ENCODE measurements around the gene SUPT3H.

SUPT3H gene

GRCh38 chr6:44966449-44967092 lies 411.2 kb downstream of the SUPT3H start:
- no peak for DNase-seq (ENCODE audit: low read depth in 2 of 3, low spot score in 1 of 3)

- no peak for DNase-seq (ENCODE audit: low read depth in 2 of 3, low spot score in 1 of 3)
Measured at GRCh38 chr6:44965708-44966107, 412.0 kb downstream of the SUPT3H start.

DNA sequence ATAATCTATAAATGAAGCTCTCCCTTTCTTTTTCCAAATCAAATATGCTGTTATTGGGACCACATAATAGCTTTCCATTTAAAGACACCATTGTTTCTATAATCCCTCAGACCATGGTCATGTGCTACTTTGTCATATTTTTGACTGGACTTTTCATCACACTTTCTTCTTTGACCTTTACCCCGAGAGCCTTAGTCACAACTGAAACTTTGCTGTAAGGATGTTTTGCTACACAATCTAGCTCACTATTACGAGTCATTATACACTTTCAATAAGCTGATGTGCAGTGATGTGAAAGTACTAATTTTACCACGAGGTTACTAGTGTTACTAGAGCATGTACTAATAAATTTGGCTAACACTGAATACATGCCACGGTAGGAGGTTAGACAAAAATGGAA lies 416.8 kb downstream of the SUPT3H start:
- no peak for DNase-seq (ENCODE audit: low read depth in 2 of 3, low spot score in 1 of 3)

GRCh38 chr6:44959651-44960050 lies 418.1 kb downstream of the SUPT3H start:
- DNase-seq (ENCODE audit: low read depth in 2 of 3, low spot score in 1 of 3), result no peak

GRCh38 chr6:44957156-44957555 lies 420.6 kb downstream of the SUPT3H start:
- no peak for DNase-seq (ENCODE audit: low read depth in 2 of 3, low spot score in 1 of 3)

DNA sequence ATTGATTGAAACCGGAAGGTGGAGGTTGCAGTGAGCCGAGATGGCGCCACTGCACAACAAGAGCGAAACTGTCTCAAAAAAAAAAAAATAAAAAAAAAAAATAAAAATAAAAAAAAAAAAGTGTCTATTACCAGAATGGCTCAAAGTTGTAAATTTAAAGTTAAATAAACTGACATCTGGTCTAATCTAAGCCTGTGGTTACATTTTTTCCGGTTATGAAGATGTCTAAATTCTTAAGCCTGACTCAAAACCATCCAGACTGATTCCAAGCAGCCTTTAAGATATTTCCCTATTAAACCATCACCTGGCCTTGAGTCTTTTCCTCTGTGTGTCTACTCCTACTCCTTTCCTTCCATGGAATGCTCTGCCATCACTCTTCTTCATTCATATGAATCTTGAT lies 421.3 kb downstream of the SUPT3H start:
- no peak for DNase-seq (ENCODE audit: low read depth in 2 of 3, low spot score in 1 of 3)

- no peak for DNase-seq (ENCODE audit: low read depth in 2 of 3, low spot score in 1 of 3)
Measured at GRCh38 chr6:44955145-44955544, 422.6 kb downstream of the SUPT3H start.

DNA sequence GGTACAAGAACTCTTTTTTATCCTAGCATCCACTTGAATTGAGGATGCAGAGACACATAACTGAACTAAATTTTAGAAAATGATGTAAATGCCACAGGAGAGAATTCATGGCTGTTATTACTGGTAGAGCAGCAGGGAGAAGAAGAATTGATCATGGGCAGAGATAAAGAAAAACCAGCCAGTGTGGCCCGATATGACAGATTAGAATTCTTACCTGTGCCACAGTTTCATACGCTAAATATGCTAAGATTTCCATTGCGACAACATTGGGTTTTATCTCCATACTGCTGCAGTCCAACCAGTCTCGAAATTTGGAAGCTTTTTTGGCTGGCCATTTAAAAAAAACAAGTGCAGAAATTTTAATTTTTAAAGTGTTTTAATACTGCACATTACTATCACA lies 423.5 kb downstream of the SUPT3H start:
- no peak for DNase-seq (ENCODE audit: low read depth in 2 of 3, low spot score in 1 of 3)

DNA sequence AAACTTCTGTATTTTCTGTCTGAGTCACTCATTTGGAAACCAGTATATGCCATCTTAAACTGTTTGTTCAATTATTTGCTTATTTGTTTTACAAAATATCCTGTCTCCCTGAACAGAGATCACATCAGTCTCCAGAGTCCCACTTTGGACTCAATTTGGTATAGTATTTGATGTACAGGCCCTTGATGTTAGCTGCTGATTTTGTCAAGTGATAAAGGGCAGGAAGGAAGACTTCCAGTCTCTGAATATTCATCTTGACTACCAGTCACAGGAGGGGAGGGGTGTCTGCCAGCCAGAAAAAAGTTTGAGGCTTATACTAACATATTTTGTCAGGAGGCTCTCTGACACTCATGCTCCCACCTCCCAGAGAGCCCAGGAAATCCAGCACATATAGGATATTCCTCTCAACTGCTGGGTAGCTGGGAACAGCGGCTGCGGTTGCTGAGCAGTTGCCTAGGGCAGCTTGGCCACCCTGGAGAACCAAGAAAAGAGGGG lies 426.4 kb downstream of the SUPT3H start:
- DNase-seq (ENCODE audit: low read depth in 2 of 3, low spot score in 1 of 3), result no peak

DNA sequence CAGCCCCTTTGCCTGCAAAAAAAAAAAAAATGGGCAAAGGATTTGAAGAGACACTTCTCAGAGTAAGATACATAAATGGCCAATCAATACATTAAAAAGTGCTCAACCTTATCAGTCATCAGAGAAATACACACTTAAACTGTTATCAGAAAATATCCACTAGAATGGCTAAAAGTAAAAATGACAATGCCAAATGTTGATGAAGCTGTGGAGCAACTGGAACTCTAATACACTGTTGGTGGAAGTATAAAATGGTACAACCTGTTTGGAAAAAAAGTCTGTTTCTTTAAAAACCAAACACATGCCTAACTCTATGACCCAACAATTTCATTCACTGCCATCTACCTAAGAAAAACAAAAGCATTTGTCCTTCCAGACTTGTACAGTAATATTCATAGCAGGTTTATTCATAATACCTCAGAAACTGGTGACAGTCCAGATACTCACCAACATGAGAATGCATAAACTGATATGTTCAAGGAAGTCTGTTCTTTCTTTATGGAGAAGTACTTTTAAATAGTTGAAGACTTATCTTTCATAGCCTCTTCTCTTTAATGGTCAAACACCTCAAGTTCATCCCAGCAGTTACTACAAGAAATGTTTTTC lies 428.0 kb downstream of the SUPT3H start:
- no peak for DNase-seq (ENCODE audit: low read depth in 2 of 3, low spot score in 1 of 3)

DNA sequence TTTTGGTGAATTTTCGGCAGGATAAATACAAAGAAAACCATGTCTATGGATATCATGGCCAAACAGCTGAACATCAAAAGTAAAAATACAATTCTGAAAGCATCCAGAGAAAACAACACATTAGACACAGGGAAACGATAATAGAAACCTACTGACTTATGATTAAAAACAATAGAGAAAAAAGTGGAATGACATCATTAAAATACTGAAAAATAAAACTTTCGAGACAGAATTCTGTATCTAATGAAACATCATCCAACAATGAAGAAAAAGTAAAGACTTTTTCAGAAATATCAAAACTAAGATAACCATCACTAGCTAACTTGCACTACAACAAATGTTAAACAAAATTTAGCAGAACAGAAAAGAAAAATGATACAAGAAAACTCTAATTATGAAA lies 434.2 kb downstream of the SUPT3H start:
- no peak for DNase-seq (ENCODE audit: low read depth in 2 of 3, low spot score in 1 of 3)

DNA sequence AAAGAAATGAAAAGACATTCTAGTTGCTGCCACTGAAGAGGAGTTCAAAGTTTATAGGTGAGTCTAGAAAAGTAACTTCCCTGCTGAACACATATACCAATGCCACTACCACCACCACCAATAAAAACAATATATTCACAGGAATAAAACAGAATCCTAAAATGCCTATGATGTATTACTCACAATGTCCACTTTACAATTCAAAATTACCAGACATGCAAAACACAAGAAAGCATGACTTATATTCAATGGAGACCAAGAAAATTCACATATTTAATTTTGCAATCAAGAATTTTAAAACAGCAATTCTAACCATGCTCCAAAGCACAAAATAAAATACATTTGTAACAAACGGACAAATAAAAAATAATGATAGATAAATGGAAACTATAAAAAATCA lies 434.9 kb downstream of the SUPT3H start:
- no peak for DNase-seq (ENCODE audit: low read depth in 2 of 3, low spot score in 1 of 3)

GRCh38 chr6:44942201-44942600 lies 435.5 kb downstream of the SUPT3H start:
- no peak for DNase-seq (ENCODE audit: low read depth in 2 of 3, low spot score in 1 of 3)

DNA sequence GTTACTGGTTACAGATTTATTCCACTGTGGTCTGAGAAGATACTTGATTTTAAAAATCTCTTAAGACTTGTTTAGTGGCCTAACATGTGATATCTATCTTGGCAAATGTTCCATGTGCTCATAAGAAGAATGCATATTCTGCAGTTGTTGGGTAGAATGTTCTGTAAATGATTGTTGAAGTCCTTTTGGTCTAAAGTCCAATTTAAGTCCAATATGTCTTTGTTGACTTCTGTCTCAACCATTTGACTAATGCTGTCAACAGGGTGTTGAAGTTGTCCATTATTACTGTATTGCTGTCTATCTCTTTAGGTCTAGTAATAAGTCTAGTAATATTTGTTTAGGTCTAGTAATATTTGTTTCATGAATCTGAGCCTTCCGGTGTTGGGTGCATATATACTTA lies 437.4 kb downstream of the SUPT3H start:
- no peak for DNase-seq (ENCODE audit: low read depth in 2 of 3, low spot score in 1 of 3)

DNA sequence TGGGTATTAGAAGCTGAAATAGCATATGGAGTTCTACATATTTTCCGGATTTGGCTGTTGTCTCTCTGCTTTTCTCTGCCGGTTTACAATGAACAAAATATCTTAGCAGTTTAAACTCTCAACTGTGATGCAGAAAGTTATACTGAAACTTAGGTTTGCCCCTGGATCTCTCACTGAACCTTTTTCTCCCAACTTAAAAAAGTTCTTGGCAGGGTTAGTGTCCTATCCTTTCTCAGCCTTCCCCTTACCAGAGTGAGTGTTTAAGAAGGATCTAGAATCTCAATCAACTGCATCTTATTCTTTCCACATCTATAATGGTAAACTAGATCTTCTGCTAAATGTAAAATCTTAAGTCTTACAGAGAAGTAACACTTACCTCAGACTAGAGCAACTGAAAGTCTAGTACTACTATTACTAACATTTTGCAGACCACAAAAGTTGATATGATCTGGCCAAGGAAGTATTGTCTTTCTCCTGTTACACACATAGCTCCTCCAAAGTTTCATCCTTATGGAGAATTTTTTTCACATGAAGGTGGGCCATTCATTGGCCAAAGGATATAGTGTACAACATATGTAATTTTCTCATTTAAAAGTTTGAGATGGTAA lies 441.9 kb downstream of the SUPT3H start:
- DNase-seq (ENCODE audit: low read depth in 2 of 3, low spot score in 1 of 3), result no peak

GRCh38 chr6:44933108-44933507 lies 444.6 kb downstream of the SUPT3H start:
- no peak for DNase-seq (ENCODE audit: low read depth in 2 of 3, low spot score in 1 of 3)

GRCh38 chr6:44932651-44933091 lies 445.1 kb downstream of the SUPT3H start:
- peak in 1 of 3 donors; percentile 10 for DNase-seq (ENCODE audit: low read depth in 2 of 3, low spot score in 1 of 3)

DNA sequence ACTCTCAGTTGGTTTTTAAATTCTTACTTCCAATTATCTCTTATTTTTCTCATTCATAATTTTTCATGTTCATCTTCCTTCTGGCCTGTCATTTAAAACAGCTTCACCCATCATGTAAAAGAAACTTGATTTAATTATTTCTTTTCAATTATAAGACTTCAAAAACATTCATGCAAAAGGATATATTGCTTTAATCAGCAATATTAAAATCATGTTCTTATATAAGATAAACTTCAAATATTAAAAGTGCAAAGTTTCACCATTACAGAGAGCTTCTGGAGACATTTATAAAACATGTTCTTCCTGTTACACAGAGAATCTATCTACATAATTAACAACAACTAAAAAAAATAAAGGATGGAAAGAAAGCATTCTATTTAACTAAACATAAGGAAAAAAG lies 446.3 kb downstream of the SUPT3H start:
- DNase-seq (ENCODE audit: low read depth in 2 of 3, low spot score in 1 of 3), result no peak

- DNase-seq (ENCODE audit: low read depth in 2 of 3, low spot score in 1 of 3), result no peak
Measured at GRCh38 chr6:44926556-44926955, 451.2 kb downstream of the SUPT3H start.

DNA sequence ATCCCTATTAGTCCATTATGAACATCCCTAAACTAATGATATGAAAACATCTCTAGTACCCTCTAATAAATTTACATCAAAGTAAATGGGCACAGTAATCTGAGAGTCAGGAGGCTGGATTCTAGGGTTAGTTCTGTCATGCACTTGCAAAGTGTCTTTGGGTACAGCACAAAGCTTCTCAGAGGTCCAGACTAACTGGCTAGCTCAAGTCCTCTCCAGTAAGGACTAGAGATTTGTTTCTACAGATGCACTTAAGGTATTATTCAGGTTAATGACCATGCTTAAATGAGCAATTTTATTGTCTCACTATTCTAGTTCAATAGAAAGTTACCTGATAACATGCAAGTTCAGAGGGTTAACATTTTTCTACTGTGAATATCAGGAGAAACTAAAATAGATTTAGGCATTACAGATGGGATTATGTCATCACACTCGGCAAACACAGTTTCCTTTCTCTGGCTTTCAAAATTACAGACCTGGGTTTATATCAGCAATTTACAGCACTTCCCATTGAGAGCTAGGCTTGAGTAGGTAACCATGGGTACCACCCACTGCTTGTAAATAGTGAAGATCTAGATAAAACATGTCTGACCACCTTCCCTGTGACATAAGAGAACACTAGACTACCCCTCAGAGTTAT lies 452.5 kb downstream of the SUPT3H start:
- no peak for DNase-seq (ENCODE audit: low read depth in 2 of 3, low spot score in 1 of 3)

- DNase-seq (ENCODE audit: low read depth in 2 of 3, low spot score in 1 of 3), result no peak
Measured at GRCh38 chr6:44923444-44923843, 454.3 kb downstream of the SUPT3H start.

- DNase-seq (ENCODE audit: low read depth in 2 of 3, low spot score in 1 of 3), result no peak
Measured at GRCh38 chr6:44921798-44922197, 455.9 kb downstream of the SUPT3H start.
